Thyroid gland (tissue), 4 donors: ENCODE results near the gene PDLIM3.

Source experiments
- CTCF ChIP-seq, 6 experiments: fragments of 200-600 bp in 3 of 6; fragments of 450-650 bp in 3 of 6; sonication (generic) in 3 of 6; IDR thresholded peaks; one replicate each; pipeline ENCODE4 v1.5.1; 2016 to 2019; ENCODE audit warnings: antibody characterized with exemption in 6 of 6, mild to moderate bottlenecking in 2 of 6, inconsistent platforms in 1 of 6, moderate library complexity in 1 of 6
- POLR2A ChIP-seq, 2 donors: fragments of 450-650 bp; IDR thresholded peaks; one replicate each; pipeline ENCODE4 v1.6.1; 2017; ENCODE audit warnings: antibody characterized with exemption in 2 of 2, mild to moderate bottlenecking in 2 of 2, moderate library complexity in 1 of 2

DNA sequence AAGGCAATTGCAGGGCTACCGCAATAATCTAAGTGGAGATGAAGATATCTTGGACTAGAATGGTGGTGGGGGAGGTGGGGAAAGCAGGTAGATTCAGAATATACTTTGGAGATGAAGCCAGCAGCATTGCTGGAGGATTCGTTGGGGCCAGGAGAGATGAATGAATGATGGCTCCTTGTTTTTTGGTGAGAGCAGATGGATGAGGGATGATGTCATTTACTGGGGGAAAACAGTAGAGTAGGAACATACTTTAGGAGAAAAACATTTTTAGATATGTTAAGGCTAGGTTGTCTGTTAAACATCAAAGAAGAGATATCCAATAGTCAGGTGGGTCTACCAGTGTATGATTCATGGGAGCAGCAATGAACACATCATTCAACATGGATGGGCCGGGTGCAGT is 69.6 kb downstream of the PDLIM3 start:
- TF ChIP-seq CTCF (IDR thresholded peaks at IDR 0.05) (no peak), POLR2A (IDR thresholded peaks at IDR 0.05) (no peak)
